RCC 7860 (cell line): Measurements from ENCODE around the gene HCN2.
"Not testable (repeated sequence)": the region's sequence is repeated elsewhere in the genome, so short reads cannot be mapped to it uniquely, and the experiment has no call there.

Experiments used
- DNase-seq: peaks from one replicate; pipeline ENCODE4 v3.0.0-alpha.2; 2015; ENCODE audit warnings: low spot score
- FAIRE-seq: peaks from 2 replicates; lab custom pipeline; 2012; peaks lifted over from hg19 to GRCh38; lab: Jason Lieb, UNC

Gene HCN2

DNA sequence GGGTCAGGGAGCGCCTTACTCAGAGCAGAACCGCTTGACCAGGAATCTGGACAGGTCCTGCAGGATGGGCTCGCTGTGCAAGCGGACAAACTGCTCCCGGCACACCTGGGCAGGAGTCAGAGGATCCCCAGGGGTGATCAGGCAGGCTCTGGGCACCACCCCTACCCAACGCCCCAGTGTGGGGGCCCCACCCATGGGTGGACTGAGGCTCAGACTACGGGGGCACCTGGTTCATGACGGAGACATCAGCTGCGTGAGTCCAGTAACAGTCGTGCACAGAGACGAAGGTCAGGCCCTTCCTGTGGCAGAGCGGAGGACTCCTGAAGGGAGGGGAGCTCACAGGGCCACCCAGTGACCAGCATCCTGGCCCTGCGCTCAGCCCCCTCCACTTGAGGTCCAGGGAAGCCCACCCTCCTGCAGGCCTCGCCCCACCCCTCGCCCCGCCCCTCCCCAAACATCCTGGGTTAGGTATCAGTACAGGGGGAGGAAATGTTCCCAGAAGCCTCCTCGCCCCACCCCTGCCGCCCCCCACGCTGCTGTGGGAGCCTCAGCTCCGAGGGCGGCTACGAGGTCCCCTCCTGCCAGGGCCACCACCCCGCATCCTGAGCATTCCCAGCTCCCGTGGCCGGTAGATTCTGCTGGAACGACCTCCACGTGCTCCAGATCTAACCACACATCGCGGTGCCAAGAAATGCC lies 28.0 kb downstream of the HCN2 start:
- FAIRE-seq, result no peak
- DNase-seq, result no peak

DNA sequence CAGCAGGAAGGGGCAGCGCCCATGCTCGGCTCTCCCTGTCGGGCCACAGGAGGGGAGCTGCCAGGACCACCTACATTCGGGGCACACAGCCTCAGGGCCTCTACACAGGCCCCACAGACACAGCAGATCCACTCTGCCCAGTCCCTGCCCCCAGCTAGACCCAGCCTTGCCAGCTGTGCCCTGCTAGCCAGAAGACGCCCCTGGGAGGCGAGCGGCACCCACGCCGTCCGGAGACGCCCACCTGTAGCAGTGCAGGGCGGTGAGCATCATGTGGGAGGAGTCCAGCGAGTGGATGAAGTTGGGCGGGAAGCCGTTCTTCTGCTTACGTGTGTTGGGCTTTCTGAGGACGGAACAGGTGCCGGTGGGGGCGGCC lies 28.6 kb downstream of the HCN2 start:
- FAIRE-seq, result no peak
- DNase-seq, result no peak

DNA sequence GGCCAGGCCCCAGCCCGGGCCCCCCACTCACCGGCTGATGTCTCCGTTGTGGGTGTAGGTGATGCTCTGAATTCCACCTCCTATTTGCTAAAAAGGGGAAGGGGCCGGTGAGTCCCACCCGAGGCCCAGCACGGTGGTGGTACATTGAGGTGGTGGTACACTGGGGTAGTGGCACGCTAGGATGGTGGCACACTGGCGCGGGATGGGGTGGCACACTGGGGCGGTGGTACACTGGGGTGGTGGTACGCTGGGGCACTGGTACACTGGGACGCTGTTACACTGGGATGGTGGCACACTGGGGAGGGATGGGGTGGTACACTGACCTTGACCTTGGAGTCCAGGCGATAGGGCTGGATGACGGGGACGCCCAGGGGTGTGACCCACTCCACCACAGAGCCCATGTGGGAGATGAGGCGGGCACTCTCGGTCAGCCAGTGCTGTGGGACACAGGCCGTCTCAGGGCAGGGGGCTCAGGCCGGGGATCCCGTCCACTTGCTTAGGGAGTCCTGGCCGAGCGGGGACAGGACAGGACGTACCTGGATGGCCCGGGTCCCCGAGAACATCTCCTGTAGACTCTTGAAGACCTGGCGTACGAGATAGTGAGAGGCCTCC lies 29.1 kb downstream of the HCN2 start:
- no peak for FAIRE-seq
- DNase-seq, result no peak

DNA sequence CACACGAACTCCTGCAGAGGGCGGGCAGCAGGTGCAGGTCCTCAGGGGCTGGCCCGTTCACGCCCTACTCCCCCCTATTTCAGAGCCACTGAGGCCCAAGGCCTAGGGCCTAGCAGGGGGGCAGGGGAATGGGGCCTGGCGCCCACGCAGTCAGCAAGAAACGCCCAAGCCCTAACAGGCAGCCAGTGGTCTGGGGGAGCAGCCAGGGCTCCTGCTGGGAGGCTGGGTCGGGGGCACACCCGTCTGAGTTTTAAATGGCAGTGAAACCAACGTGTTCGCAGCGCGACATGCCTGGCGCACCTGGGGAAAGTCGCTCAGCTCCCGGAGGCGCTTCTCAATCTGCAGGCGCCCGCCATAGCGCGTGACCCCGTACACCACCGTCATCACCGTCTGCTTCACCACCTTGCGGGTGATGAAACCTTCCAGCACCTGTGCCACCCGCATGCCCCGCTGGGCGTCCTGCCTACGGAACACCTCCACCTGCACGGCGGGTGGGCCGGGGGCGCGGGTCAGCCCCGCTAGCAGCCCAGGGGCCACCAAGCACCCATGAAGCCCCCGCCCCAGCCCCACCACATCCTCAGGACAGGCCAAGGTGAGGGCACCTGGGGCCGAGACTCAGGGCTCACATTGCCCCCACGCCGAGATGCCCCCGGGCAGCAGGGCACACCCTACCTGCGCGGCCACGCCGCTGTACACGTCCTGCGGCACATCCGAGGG lies 29.8 kb downstream of the HCN2 start:
- no peak for FAIRE-seq
- no peak for DNase-seq

DNA sequence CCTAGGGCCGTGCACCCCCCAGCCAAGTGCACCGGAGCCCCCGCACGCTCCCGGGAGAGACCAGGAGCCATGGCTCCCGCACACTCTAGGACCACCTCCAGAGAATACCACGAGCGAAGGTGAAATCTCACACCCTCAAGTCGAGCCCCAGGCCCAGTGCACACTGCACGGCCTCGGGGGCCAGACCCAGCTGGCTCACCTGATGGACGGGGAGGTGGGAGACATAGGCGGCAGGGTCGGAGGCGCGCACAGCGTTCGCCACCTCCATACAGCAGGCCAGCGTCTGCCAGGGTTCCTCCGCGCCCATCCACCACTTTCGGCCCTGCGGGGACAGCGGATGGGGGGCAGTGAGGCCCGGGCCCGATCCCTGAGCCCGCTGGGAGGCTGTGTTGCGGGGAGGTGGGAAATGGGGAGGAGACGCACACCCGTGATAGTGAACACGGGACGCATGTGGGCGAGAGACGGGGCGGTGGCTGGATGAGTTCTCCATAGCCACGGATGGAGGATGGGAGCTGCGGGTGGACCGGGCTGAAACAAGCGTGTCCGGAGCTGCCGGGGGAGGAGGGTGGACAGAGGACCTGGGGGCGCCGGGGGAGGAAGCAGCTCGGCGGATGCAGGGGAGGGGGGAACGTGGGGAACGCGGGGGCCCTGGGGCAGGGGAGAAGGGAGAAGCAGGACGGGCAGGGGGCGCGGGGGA lies 30.6 kb downstream of the HCN2 start:
- DNase-seq (no peak), FAIRE-seq (no peak)

DNA sequence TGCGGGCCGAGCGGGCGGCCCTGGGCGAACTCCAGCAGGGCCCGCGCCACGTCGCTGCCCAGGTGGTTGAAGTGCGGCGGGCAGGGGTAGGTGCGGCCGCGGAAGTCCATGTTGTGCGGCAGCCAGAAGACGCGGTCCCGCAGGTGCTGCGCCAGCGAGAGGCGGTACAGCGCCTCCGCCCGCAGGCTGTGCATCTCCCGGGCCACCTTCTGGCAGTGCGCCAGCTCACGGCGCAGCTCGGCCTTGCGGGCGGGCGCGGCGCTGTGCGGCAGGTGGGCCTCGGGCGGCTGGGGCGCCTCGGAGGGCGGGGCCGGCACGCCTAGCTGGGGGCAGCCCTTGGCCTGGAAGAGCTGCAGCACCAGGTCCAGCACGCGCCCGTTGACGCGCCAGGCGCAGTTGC lies 31.5 kb downstream of the HCN2 start:
- DNase-seq, FAIRE-seq: not testable (repeated sequence)

DNA sequence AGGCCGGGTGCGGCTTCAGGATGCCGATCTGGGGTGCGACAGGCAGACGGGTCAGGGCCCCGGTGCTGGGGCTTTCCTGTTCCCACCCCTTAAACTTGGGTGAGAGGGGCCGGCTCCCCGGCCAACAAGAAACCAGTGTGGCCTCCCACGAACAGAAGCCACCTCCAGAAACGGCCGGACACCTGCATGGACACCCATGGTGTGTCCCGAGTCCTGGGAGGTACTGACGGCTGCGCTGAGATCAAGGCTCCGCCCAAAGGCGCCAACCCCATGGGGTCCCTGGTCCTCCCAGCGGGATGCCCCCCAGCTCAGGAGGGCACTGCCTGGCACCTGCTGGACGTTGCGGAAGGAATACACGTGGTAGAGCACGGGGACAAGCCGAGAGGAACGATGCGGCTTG lies 32.1 kb downstream of the HCN2 start:
- FAIRE-seq (no peak), DNase-seq (no peak)

DNA sequence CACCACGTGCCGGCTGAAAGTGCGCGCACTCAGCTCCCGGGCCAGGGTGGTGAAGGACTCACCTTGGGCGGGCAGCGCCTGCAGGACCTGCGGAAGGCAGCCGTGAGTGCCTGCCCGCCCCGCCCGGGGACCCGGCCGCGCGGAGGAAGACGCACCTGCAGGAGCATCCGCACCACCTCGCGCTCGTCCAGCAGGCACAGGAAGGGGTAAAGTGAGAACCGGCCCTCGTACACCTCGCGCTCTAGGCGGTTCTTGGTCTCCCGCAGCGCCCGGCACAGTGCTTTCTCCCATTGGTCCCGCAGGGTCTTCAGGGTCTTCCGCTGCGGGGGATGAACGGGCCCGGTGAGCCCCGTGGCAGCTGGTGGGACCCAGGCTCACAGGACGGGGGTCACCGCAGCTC lies 33.0 kb downstream of the HCN2 start:
- no peak for DNase-seq

DNA sequence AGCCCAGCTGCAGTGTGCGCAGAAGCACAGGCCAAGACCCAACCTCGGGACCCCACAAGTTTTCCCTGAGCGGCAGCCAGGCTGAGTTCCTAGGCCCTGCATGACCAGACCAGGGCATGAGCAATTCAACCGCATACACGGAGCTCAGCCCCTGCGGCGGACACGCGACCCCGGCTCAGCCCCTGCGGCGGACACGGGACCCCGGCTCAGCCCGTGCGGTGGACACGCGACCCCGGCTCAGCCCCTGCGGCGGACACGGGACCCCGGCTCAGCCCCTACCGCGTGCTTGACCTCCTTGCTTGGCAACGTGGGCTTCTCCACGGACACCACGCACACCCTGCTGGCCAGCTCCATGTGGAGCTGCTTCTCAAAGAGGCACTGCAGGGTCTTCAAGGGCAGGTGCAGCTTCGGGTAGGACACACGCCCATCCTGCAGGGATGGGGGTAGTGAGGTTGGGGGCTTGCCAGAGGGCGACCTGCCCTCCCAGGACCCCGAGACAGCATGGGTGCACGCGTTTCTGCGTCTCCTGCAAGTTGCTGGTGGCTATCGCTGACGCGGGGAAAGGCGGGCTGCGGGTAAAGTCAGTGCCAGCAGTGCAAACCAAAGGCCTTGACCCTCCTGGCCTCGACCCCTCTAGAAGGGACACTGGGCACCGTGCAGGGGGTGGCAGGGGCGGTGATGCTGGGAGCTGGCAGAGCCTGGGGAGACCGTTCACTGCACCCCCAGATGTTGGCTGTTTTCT lies 33.7 kb downstream of the HCN2 start:
- FAIRE-seq, result no peak
- DNase-seq, result no peak

More for the DNA sequence above, 33.0 kb downstream of the HCN2 start:
- no peak for FAIRE-seq

DNA sequence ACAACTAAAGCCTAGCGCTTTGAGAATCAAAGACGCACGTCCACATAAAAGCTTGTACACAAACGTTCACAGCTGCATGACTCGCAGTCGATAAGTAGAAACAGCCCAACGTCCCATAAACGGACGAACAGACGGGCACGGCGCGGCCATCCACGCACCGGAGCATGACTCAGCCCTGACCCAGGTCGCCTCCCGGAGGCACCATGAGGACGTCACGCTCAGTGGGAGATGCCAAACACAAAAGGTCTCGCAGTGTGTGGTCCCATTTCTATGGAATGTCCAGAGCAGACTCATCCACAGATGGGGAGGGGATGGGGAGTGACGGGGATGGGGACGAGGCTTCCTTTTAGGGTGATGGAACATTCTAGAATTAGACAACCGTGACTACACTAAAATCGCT lies 34.3 kb downstream of the HCN2 start:
- DNase-seq, result peak; percentile 84
- FAIRE-seq, result peak; percentile 87

DNA sequence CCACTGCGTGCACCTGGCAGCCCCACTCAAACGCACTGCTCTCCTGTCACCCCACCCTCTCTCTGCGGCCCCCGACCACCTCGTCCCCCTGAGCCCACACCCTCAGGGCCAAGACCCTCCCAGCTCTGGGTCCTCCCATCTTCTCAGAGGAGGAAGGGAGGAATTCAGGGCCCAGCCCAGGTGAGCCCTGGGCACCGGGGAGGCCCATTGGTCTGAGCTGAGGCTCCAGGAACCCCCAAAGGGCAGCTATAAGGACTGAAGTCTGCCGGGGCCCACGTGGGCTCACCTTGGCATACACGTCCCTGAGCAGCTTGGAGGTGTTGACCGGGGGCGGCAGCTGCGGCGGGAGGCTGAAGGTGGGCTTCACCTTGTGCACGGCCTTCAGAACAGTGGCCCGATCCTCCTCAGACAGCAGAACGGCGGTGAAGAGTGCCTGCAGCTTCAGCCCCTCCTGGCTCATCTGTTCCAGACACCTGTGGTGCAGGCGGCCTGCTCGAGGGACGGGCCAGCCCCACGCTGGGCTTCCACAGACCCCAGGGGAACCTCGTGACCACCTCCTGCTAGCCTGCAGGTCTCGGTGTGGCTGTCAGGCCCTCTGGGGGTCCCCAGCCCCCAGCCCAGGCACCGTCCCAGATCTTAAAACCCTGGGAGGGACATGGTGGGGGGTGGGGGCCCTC lies 34.9 kb downstream of the HCN2 start:
- FAIRE-seq (no peak), DNase-seq (no peak)

DNA sequence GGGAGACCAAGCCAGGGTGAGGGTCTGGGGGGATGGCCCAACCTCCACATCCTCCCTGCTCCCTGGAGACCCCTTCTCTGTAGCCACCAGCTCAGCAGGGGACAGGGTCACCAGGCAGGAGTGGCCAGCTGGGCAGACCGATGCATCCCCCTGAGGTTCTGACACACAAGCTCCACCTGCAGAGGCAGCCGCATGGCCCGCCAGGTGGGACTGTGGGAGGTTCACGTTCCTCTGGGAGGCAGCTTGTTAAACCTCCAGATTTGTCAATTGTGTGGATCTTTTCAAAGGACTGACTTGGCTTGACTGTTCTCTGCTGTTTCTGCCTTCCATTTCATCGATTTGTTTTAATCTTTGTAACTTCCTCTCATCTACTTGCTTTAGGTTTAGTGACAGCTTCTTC lies 35.6 kb downstream of the HCN2 start:
- FAIRE-seq (no peak), DNase-seq (no peak)

DNA sequence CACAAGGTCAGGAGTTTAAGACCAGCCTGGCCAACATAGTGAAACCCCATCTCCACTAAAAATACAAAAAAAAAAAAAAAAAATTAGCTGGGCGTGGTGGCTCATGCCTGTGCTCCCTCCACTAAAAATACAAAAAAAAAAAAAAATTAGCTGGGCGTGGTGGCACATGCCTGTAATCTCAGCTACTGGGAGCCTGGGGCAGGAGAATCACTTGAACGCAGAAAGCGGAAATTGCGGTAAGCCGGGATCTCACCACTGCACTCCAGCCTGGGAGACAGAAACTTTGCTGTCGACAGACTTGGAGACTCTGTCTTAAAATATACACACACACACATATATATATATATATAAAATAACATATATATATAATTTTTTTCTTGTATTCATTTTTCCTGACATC lies 36.9 kb downstream of the HCN2 start:
- not testable (repeated sequence) for DNase-seq, FAIRE-seq

DNA sequence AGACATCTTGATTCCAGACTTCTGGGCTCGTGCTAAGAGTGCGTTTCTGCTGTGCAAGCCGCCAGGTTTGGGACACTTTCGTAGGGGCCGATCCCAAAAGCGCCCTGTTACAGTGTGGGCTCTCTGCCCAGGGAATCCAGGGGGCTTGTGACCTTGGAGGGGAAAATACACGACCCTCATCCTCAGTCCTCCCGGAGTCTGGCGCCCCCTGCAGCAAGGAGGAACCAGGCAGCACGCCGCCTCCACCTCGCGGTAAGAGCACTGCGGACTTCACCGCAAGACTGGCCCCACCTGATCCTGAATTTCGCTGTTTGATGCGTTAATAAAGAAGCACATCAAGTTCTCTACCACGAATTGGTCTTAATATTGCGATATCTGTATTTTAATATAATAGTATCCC lies 38.5 kb downstream of the HCN2 start:
- FAIRE-seq (no peak), DNase-seq (no peak)

DNA sequence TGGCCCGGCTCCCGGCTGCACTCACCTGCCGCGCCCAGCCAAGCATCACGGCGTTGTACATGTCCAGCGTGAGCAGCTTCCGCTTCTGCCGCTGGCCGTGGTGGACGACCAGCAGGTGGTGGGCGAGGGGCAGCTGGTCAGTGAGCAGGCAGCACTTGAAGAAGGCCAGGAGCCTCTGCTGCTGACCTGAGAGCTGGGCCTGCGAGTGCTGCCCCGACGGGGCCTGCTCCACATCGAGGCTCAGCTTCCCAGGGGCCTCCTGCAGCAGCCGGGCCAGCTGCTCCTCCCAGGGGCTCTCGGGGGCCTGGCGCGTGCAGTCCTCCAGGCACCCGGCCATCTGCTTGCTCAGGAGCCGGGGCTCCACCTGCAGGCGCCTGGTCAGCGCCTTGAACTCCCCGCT lies 39.8 kb downstream of the HCN2 start:
- not testable (repeated sequence) for FAIRE-seq, DNase-seq

DNA sequence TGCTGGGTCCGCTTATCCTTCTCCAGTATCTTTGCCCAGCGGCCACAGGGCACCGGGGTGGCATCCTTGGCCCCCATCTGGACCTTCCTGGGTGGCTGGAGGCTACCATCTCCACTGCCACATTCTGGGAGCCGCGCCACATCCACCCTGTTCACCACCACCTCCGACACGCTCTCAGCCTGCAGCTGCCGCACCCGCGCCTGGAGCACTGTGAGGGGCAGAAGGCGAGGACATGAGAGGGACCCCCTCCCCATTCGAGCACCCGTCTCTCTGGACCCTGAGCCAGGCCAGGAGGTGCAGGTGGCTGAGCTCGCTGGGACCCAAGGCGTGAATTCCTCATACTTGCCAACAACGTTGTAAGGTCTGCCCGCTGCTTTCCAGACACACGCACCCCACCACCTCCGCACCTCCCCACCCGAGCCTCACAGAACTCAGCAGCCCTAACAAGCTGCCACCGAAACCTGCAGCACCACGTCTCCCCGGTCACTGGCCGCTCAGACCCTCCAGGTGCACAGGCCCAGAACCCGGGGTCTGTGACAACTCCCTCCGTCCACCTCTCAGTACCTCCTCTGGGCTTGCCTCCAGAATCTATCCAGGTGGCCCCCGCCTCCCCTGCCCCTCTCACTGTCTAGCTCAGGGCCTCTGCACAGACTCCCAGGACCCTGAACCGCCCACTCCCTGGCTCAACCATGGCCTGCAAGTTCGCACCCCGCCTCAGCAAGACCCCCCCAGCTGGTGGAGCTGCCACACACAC lies 40.5 kb downstream of the HCN2 start:
- FAIRE-seq, result no peak

DNA sequence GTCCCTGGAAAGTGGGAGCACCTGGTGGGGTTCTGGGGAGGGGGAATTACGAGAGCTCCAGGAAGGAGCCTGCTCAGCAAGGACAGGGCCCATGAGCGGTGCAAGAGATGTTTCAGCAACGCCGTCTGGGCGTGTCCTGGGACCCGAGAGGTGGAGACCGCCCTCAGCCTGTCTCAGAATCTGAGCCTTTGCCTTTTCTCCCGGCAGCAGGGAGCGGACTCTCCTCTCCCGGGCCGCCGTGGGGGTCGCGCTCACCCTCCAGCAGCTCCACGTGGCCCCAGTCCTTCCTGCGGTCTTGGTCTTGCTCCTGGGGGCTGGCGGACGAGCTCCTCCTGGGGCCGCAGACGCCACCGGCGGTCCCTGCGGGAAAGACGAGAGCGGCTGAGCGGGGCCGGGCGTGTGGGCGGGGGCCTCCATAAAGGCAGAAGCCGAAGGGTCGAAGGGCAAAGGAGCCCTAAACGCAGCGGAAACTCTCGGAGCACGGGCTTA lies 42.9 kb downstream of the HCN2 start:
- peak; percentile 67 for DNase-seq
- FAIRE-seq, result no peak

More for the DNA sequence above, 40.5 kb downstream of the HCN2 start:
- no peak for DNase-seq

DNA sequence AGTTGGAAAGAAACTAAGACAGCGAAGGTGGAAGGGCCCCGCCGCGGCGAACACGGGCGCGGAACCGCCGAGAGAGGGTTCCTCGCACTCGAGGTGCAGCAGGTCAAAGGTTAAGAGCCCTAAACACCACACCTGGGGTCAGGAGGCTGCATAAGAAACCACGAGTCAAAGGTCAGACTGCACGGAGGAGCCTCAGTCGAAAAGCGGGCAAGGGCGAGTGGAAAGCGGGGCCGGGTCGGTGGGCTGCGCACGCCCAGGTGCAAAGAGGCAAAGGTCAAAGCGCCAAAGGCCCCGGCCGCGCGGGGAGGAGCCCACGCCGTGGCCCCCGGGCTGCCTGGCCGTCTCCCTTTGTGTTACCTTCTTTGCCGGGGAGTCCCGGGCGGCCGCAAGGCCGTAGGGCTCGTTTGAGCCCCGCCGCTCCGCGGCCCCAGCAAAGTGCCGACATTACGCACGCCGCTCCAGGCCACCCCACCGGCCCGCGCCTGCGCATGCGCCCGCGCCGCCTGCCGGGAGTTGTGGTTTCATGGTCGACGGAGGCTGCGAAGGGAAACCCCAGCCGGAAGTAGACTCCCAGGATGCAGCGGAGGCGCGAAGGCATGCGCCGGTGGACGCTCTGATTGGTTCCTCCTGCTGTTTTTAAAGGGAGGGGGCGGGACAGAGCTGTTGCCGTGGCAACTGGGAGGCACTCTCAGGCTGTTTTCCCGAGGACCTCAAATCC lies 43.5 kb downstream of the HCN2 start, which contains the start of gene POLRMT:
POLRMT (minus strand) TSS at position 470 of the 718 bp plus-strand sequence; CDS start at position 445, 25 bp downstream.
- DNase-seq (peak; percentile 95), FAIRE-seq (peak; percentile 63)
